ENCODE measurements around the gene ZBED2.

- TF ChIP-seq CTCF (IDR thresholded peaks at IDR 0.05), result no peak
- TF ChIP-seq POLR2AphosphoS5 (IDR thresholded peaks at IDR 0.05; ENCODE audit: low read depth, low read length), result no peak
- TF ChIP-seq REST (IDR thresholded peaks at IDR 0.05; ENCODE audit: insufficient read depth in 1 of 2, low read depth in 2 of 2, low read length in 1 of 2), result no peak
- no peak for TF ChIP-seq TCF7L2 (IDR thresholded peaks at IDR 0.05; ENCODE audit: low read depth, low read length)
These were observed 9.9 kb downstream of the ZBED2 start for GRCh38 chr3:111585217-111585616.

Data from Panc1 (cell line).